PFSK-1 (cell line): ENCODE data around the gene KRT17.

ENCODE experiments used
- FOXP2 ChIP-seq: optimal IDR thresholded peaks from 2 replicates; pipeline ENCODE3; 2011; ENCODE audit warnings: borderline replicate concordance, control low read depth, inconsistent platforms; ENCODE audit not compliant: insufficient read depth; ENCODE audit errors: extremely low read length, extremely low read depth
- POLR2AphosphoS5 ChIP-seq: IDR thresholded peaks from 2 replicates; pipeline ENCODE4 v1.6.1; 2012; ENCODE audit warnings: low read depth, mild to moderate bottlenecking, control low read depth, low read length, moderate library complexity
- SIN3A ChIP-seq: IDR thresholded peaks from 2 replicates; pipeline ENCODE4 v1.6.1; 2012; ENCODE audit warnings: mild to moderate bottlenecking, low read length, moderate library complexity, borderline replicate concordance; ENCODE audit not compliant: insufficient read depth
- TAF1 ChIP-seq: IDR thresholded peaks from 2 replicates; pipeline ENCODE4 v1.6.1; 2012; ENCODE audit warnings: low read length, control low read depth, borderline replicate concordance; ENCODE audit not compliant: insufficient read depth
- TF ChIP-seq, protein P1 (sequence below), 2 experiments: IDR thresholded peaks; 2 replicates each; pipeline versions ENCODE4 v1.6.1 to v1.8.0; 2011 to 2012; ENCODE audit warnings: low read depth in 2 of 2, low read length in 2 of 2, control low read depth in 1 of 2, inconsistent platforms in 1 of 2, mild to moderate bottlenecking in 1 of 2, moderate library complexity in 1 of 2; ENCODE audit not compliant: insufficient read depth in 1 of 2

The KRT17 gene

DNA sequence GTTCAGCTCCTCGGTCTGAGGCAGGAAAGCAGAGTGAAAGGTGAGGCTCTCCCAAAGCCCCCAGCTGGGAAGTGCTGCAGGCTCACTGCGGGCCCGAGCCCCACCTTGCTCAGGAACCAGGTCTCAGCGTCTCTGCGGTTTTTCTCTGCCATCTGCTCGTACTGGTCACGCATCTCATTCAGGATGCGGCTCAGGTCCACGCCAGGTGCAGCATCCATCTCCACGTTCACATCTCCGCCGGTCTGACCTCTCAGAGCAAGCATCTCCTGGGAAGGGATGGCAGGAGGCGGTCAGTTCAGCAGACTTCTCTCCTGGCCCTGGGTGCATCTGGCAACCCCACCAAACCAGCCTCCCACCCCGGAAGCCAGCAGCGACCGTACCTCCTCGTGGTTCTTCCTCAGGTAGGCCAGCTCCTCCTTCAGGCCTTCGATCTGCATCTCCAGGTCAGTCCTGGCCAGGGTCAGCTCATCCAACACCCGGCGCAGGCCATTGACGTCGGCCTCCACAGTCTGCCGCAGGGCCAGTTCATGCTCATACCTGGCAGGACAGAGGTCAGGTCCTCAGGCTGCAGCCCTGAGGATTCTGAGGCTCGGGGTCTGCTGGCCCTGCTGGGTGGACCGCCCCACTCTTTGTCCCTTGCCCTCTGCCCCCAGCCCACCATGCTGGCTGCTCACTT, 13.3 kb downstream of the KRT17 start:
- TF ChIP-seq POLR2AphosphoS5 (no peak), FOXP2 (no peak), SIN3A (no peak), TAF1 (no peak)
- TF ChIP-seq, protein P1, sequence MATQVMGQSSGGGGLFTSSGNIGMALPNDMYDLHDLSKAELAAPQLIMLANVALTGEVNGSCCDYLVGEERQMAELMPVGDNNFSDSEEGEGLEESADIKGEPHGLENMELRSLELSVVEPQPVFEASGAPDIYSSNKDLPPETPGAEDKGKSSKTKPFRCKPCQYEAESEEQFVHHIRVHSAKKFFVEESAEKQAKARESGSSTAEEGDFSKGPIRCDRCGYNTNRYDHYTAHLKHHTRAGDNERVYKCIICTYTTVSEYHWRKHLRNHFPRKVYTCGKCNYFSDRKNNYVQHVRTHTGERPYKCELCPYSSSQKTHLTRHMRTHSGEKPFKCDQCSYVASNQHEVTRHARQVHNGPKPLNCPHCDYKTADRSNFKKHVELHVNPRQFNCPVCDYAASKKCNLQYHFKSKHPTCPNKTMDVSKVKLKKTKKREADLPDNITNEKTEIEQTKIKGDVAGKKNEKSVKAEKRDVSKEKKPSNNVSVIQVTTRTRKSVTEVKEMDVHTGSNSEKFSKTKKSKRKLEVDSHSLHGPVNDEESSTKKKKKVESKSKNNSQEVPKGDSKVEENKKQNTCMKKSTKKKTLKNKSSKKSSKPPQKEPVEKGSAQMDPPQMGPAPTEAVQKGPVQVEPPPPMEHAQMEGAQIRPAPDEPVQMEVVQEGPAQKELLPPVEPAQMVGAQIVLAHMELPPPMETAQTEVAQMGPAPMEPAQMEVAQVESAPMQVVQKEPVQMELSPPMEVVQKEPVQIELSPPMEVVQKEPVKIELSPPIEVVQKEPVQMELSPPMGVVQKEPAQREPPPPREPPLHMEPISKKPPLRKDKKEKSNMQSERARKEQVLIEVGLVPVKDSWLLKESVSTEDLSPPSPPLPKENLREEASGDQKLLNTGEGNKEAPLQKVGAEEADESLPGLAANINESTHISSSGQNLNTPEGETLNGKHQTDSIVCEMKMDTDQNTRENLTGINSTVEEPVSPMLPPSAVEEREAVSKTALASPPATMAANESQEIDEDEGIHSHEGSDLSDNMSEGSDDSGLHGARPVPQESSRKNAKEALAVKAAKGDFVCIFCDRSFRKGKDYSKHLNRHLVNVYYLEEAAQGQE (IDR thresholded peaks at IDR 0.05; ENCODE audit: insufficient read depth in 1 of 2, low read depth in 2 of 2, low read length in 2 of 2) = no peak

DNA sequence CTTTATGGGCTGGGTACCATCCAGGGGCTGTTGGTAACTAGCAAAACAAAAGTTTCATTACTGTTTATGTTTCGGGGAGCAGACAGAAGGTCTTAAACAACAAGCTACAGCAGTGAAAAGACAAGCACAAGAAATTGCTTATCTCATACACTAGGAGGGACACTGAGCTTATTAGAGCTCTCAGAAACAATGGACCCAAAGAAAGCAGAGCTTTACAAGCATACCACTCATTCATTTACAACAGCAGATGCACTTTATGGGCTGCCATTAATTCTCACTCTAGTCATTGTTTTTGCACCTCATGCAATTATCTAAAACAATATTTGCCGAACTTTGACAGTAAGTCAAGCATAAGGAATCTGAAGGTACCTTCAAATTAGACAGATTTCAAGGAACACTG, 21.9 kb downstream of the KRT17 start:
- no peak for TF ChIP-seq POLR2AphosphoS5
- no peak for TF ChIP-seq TAF1
- TF ChIP-seq, protein P1 (IDR thresholded peaks at IDR 0.05; ENCODE audit: insufficient read depth in 1 of 2, low read depth in 2 of 2, low read length in 2 of 2) = no peak
- no peak for TF ChIP-seq SIN3A
- TF ChIP-seq FOXP2 = no peak

DNA sequence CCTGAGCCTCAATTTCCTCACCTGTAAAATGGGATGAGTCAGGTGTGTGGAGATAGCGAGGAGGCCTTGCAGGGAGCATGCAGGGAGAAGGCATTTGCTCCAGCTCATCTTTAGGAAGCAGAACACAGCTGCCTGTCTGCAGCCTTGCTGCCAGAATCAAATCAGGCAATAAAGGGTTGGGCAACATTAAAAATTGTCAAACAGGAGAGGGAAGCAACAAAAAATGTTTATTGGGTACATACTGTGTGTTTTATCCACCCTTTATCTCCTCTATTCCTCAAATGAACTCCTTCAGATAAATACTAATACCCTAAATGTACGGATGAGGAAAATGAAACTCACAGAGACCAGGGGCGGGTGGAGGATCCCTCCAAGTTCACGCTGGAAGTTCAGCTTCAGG, 24.1 kb downstream of the KRT17 start:
- no peak for TF ChIP-seq POLR2AphosphoS5
- no peak for TF ChIP-seq SIN3A
- TF ChIP-seq, protein P1 (IDR thresholded peaks at IDR 0.05; ENCODE audit: insufficient read depth in 1 of 2, low read depth in 2 of 2, low read length in 2 of 2) = no peak
- no peak for TF ChIP-seq TAF1
- no peak for TF ChIP-seq FOXP2

DNA sequence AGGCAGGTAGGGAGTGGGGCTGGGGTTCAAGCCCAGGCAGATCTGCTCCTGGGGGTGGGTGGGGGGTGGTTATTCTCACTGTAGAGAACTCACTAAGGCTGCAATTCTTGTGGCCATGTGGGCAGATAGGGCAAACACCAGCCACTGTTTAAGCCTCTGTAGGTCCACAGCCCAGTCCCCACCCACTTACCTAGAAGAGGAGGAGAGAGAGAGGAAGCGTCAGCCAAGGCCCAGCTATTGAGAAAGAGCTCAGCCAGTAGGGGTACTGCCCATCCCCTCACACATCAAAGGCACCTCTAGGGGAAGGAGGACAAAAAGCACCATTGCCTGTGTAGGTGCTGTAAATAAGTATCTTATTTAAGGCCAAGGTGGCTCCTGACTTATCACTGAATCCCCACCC, 24.7 kb downstream of the KRT17 start:
- TF ChIP-seq FOXP2 = no peak
- TF ChIP-seq SIN3A = no peak
- no peak for TF ChIP-seq TAF1
- TF ChIP-seq, protein P1 (IDR thresholded peaks at IDR 0.05; ENCODE audit: insufficient read depth in 1 of 2, low read depth in 2 of 2, low read length in 2 of 2) = no peak
- no peak for TF ChIP-seq POLR2AphosphoS5

DNA sequence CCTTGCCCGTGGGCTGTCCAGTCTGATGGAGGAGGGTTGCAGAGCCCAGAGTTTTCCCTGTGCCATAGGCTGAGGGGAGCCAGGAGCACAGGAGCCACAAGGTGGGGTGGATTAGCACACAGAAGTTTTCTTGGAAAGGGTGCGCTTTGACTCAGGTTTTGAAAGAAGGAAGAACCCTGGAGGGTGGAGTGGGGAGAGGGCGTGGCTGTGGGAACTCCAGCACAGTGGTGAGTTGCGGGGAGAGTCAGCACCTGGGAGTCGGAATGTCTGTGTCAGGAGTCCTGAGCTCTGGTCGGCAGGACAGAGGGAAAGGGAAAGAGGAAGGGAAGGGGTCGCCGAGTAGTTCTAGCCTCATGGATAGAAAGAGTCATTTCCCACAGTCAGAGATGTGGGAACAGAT, 28.8 kb downstream of the KRT17 start:
- TF ChIP-seq SIN3A (no peak), POLR2AphosphoS5 (no peak), FOXP2 (no peak), TAF1 (no peak)
- TF ChIP-seq, protein P1 (IDR thresholded peaks at IDR 0.05; ENCODE audit: insufficient read depth in 1 of 2, low read depth in 2 of 2, low read length in 2 of 2) = no peak
